GM12801 (cell line): ENCODE measurements around the gene CCDC73.

Experiments used
- TF ChIP-seq, protein P1 (sequence below): IDR thresholded peaks from one replicate; pipeline ENCODE4 v1.5.1; 2011; ENCODE audit warnings: control low read depth; ENCODE audit not compliant: insufficient read length; ENCODE audit errors: extremely low read depth

Gene CCDC73

DNA sequence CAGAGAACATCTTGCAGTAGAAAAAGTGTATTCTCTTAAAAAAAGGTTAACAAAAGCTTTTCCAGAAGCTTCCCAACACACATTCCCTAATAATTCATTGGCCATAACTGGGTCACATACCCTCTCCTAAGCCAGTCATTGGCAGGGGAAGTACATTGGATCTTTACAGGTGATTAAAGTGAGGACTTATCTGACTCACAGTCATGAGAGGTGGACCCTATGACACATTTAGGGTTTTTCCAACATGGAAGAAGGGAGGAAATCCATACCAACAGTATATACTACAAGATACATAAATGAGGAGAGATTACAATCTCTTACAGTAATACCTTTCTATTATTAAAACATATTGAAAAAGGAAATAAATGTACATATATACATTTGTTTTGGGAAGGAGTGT is 72.2 kb downstream of the CCDC73 start:
- TF ChIP-seq, protein P1, sequence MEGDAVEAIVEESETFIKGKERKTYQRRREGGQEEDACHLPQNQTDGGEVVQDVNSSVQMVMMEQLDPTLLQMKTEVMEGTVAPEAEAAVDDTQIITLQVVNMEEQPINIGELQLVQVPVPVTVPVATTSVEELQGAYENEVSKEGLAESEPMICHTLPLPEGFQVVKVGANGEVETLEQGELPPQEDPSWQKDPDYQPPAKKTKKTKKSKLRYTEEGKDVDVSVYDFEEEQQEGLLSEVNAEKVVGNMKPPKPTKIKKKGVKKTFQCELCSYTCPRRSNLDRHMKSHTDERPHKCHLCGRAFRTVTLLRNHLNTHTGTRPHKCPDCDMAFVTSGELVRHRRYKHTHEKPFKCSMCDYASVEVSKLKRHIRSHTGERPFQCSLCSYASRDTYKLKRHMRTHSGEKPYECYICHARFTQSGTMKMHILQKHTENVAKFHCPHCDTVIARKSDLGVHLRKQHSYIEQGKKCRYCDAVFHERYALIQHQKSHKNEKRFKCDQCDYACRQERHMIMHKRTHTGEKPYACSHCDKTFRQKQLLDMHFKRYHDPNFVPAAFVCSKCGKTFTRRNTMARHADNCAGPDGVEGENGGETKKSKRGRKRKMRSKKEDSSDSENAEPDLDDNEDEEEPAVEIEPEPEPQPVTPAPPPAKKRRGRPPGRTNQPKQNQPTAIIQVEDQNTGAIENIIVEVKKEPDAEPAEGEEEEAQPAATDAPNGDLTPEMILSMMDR: no peak

- TF ChIP-seq, protein P1: no peak
Measured at GRCh38 chr11:32713496-32713895, 81.0 kb downstream of the CCDC73 start.

DNA sequence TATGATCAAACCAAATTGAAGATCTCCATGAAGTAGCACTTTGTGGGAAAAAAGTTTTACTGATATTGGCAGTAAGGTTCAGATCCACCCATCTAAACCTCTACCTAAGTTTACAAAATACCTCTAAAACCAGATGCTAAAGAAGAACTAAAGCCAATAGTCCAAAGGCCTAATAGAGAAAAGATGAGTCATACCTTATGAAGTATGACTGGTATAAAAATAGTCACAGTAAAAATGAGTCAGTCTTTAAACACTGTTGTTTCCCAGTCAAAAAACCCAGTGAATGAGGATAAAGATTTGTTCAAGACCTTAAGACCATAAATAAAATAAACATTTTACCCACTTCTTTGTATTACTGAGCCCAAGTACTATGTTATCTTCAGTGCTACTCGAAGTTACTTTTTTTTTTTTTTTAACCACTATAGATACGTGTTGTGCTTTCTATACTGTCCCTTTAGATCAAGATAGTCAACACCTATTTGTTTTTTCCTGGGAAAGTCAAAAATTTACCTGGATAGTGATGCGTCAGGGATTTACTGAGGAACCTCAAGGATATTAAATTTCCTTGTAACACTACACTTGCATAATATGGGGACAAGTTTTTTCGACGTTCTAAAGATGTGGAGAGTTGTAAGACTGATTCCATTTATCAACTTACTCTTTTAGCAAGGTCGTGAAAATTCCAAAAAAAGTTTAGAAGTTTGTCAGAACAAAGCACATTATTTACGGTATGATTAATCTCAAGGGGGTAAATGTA is 87.3 kb downstream of the CCDC73 start:
- TF ChIP-seq, protein P1: no peak

DNA sequence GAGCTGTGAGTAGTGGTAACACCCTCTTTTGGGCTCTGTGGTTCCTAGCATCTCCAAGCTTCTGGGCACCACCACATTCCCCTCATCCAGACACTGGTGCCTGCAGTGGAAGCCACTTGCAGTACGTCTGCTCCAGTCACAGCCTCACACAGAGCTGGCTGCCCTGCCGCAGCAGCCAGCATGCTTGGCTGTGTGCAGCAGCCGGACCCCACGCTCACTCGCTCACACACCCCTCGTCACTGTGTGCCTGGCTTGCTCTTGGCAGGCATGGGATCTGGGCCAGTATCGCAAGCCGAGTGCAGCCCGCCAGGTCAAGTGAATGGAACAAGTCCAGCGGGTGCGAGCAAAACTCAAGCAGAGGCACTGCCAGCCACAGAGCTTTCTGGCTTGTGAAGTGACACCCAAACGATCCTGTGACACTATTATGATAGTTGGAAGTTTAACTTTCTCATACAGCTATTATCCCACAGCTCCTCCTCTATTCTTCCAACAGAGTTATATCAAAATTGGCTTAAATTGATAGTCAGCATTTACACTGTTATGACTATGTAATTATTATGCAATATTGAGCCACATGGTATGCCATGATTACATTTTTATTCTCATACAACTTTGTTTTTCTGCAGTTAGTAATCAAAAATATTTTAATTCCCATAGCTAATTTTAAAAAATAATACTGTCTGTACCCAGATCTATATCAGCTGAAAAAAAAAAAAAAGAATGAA is 89.0 kb downstream of the CCDC73 start:
- TF ChIP-seq, protein P1: no peak

- TF ChIP-seq, protein P1: no peak
Measured at GRCh38 chr11:32704775-32705174, 89.7 kb downstream of the CCDC73 start.

GRCh38 chr11:32704261-32704660 is 90.2 kb downstream of the CCDC73 start:
- TF ChIP-seq, protein P1: no peak

DNA sequence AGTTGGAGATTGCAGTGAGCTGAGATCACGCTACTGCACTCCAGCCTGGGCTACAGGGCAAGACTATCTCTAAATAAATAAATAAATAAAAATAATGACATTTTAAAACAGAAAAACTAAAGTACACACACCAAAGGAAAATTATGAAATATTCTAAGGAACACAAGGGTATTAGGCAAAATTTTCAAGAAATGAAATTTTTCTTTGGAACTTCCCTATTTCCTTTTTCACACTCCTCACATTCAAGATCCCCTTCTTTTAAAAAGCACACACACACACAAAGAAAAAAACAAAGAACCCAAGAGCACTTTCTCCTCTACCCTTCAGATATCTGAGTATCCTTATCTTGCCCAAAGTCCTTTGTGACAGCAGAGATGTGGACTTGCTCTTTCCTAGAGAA is 92.8 kb downstream of the CCDC73 start:
- TF ChIP-seq, protein P1: no peak
